Measurements from ENCODE around the gene HOXD11. TPM values are rescaled to one million over a fixed set of nuclear protein-coding genes. Genes with fewer than 3 reads are reported as not detected.

HOXD11 gene
- polyA plus RNA-seq, 1 experiment, result not detected

DNA sequence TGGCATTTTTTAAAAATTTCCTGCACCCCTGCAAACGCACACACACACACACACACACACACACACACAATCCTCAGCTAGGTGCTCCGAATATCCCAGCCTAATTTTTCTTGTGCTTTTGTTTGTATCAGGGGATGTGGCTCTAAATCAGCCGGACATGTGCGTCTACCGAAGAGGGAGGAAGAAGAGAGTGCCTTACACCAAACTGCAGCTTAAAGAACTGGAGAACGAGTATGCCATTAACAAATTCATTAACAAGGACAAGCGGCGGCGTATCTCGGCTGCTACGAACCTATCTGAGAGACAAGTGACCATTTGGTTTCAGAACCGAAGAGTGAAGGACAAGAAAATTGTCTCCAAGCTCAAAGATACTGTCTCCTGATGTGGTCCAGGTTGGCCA, 12.7 kb upstream of the HOXD11 start:
- Histone ChIP-seq H3K9me3 (ENCODE audit: control insufficient read depth, insufficient read depth, low read length) (peaks cover 8% of the 10 kb centered on the region; the same call in 1 of the 2 replicates), H3K27ac (ENCODE audit: low read depth, low read length) (no peak overlapping the region), H3K4me3 (ENCODE audit: low read depth, low read length) (no peak overlapping the region), H3K27me3 (ENCODE audit: control insufficient read depth, insufficient read depth, low read length) (peaks cover 83% of the 10 kb centered on the region)
- ChIA-PET CTCF (interaction anchor here (0.6 to 6.3 kb wide), 4 partner anchors 405 to 927 kb away, joined by 3 to 135 read pairs (median 24); no protein-coding TSS in a partner anchor), POLR2A (no interaction called here)
- TF ChIP-seq, protein P1, sequence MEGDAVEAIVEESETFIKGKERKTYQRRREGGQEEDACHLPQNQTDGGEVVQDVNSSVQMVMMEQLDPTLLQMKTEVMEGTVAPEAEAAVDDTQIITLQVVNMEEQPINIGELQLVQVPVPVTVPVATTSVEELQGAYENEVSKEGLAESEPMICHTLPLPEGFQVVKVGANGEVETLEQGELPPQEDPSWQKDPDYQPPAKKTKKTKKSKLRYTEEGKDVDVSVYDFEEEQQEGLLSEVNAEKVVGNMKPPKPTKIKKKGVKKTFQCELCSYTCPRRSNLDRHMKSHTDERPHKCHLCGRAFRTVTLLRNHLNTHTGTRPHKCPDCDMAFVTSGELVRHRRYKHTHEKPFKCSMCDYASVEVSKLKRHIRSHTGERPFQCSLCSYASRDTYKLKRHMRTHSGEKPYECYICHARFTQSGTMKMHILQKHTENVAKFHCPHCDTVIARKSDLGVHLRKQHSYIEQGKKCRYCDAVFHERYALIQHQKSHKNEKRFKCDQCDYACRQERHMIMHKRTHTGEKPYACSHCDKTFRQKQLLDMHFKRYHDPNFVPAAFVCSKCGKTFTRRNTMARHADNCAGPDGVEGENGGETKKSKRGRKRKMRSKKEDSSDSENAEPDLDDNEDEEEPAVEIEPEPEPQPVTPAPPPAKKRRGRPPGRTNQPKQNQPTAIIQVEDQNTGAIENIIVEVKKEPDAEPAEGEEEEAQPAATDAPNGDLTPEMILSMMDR (IDR thresholded peaks at IDR 0.05; ENCODE audit: low read depth, low read length), result no peak
- no peak for DNase-seq (ENCODE audit: low read depth, low spot score)

DNA sequence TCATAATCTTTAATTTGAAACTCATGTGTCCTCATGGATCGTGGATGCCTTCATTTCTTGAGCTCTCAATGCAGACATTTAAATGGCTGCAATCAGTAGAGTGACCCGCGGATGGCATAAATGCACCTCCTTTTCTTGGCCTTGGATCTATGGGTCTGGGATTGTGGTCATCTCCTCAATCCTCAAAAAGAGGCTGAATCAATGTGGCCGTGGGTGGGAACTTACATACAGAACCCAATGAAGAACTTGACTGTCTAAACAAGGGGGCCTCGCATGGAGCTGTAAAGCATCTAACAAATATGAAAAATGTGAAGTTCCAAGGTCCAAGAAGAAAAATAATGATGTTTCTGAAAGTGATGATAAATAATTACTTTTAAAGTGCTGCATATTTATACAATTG, 11.7 kb upstream of the HOXD11 start:
- CTCF ChIA-PET, result interaction anchor here (0.6 to 6.3 kb wide), 7 partner anchors 11 to 845 kb away, joined by 3 to 135 read pairs (median 8); no protein-coding TSS in a partner anchor
- no peak overlapping the region for H3K4me3 ChIP-seq (ENCODE audit: low read depth, low read length)

DNA sequence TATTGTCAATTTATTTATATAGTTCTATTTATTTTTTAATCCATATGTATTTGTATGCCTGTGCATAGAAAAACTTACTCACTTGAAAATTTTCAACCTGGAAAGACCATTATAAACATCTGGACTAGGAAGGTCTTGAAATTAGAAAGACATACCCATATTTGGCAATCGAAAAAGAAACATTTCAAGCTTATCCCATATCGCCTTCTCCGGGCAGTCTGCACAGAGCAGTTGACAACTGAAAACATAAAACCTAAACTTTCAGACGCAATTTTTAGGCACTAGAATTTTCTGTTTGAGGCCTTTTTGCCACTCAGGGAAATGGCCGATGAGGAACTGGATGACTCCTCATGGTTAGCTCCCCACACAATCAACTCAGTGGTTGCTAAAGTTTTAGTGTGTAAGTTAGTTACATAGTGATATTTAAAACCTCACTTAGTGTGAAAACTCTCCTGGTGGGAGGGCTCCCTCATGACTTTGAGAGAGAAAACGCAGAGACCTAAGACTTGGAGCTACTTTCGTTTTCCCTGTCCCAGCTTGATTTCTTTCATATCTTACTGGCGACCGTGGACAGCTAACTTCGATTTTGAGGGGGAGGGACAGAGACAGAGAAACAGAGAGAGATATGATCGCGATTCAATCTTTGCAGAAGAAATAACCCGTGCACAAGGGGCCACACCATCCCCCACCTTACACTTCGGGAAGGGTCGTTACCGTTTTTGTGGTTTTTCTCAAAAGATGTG, 10.7 kb upstream of the HOXD11 start:
- Histone ChIP-seq H3K27me3 (ENCODE audit: control insufficient read depth, insufficient read depth, low read length) (peaks cover 93% of the 10 kb centered on the region), H3K4me3 (ENCODE audit: low read depth, low read length) (peak overlapping the region; percentile 49), H3K9me3 (ENCODE audit: control insufficient read depth, insufficient read depth, low read length) (peaks cover 18% of the 10 kb centered on the region; the same call in 1 of the 2 replicates), H3K27ac (ENCODE audit: low read depth, low read length) (no peak overlapping the region)
- DNase-seq (ENCODE audit: low read depth, low spot score), result no peak
- CTCF ChIA-PET, result interaction anchor here (0.6 to 6.3 kb wide), 24 partner anchors 8 to 1399 kb away, joined by 3 to 135 read pairs (median 4); no protein-coding TSS in a partner anchor
- POLR2A ChIA-PET, result no interaction called here
- TF ChIP-seq, protein P1 (IDR thresholded peaks at IDR 0.05; ENCODE audit: low read depth, low read length), result no peak

More for the DNA sequence above, 11.7 kb upstream of the HOXD11 start:
- TF ChIP-seq, protein P1 (IDR thresholded peaks at IDR 0.05; ENCODE audit: low read depth, low read length), result no peak
- POLR2A ChIA-PET, result no interaction called here
- peaks cover 14% of the 10 kb centered on the region; the same call in 1 of the 2 replicates for H3K9me3 ChIP-seq (ENCODE audit: control insufficient read depth, insufficient read depth, low read length)
- H3K27me3 ChIP-seq (ENCODE audit: control insufficient read depth, insufficient read depth, low read length), result peaks cover 93% of the 10 kb centered on the region
- no peak for DNase-seq (ENCODE audit: low read depth, low spot score)
- no peak overlapping the region for H3K27ac ChIP-seq (ENCODE audit: low read depth, low read length)

DNA sequence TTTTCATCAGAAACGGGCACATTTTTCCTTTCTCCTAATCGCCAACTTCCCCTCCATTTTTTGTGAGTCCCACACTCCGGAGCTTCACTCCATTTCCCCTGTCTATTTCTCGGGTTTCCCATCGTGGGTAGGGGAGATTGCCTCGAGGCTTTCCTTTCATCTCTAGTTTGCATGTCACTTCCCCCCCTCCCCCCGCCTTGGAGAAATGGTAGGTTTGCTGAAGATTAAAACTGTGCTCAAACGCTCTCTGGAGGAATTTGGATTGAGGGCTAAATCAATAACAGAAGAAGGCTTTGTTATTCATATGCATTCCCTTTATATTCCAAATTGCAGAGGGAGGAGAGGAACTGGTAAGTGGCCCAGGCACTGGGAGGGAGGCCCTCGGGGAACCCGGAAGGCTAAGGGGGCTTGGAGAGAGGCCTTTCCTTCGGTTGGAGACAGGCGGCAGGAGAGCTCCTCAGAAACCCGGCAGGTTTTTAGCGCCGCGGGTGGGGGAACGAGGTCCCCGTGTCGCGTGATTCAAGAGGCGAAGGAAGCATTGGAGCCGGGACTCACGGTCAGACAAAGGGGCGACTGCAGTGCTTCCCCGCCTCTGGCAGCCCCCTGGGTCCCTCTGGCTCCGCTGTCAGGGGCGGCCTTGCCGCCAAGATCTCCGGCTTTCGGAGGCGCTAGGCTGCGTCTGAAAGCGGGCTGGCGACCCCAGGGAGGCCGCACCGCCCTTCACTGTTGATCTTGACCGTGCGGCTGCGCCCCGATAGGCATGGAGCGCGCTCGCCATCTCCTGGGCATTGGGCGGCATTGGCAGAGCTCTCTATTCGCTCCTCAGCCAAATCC, 9.9 kb upstream of the HOXD11 start:
- ChIA-PET POLR2A (no interaction called here), CTCF (interaction anchor here (0.6 to 6.3 kb wide), 30 partner anchors 9 to 1400 kb away, joined by 3 to 135 read pairs (median 4); no protein-coding TSS in a partner anchor)
- Histone ChIP-seq H3K9me3 (ENCODE audit: control insufficient read depth, insufficient read depth, low read length) (peaks cover 18% of the 10 kb centered on the region; the same call in 1 of the 2 replicates), H3K27me3 (ENCODE audit: control insufficient read depth, insufficient read depth, low read length) (peaks cover 93% of the 10 kb centered on the region), H3K4me3 (ENCODE audit: low read depth, low read length) (peak overlapping the region; percentile 49), H3K27ac (ENCODE audit: low read depth, low read length) (no peak overlapping the region)
- TF ChIP-seq, protein P1 (IDR thresholded peaks at IDR 0.05; ENCODE audit: low read depth, low read length), result peak; percentile 85
- DNase-seq (ENCODE audit: low read depth, low spot score), result peak; percentile 10

Data from AG04450 (cell line).